ENCODE measurements around the gene MIEF1.

MIEF1 gene

GRCh38 chr22:39478441-39478850, 23.6 kb upstream of the MIEF1 start:
- no peaks in the 10 kb centered on the region for H3K9me3 ChIP-seq
- no peak overlapping the region for H3K4me3 ChIP-seq (ENCODE audit: low read depth, low read length)
- peaks cover 22% of the 10 kb centered on the region for H3K4me1 ChIP-seq
- no peaks in the 10 kb centered on the region for H3K36me3 ChIP-seq
- TF ChIP-seq CTCF (IDR thresholded peaks at IDR 0.05; ENCODE audit: low read depth, low read length), result no peak
- no peaks in the 10 kb centered on the region for H3K27me3 ChIP-seq
- no peak for DNase-seq

- peaks cover 20% of the 10 kb centered on the region for H3K4me1 ChIP-seq
- no peak for TF ChIP-seq CTCF (IDR thresholded peaks at IDR 0.05; ENCODE audit: low read depth, low read length)
Measured at GRCh38 chr22:39479254-39479653, 22.8 kb upstream of the MIEF1 start.

GRCh38 chr22:39480557-39480956, 21.5 kb upstream of the MIEF1 start:
- no peak for TF ChIP-seq CTCF (IDR thresholded peaks at IDR 0.05; ENCODE audit: low read depth, low read length)
- no peaks in the 10 kb centered on the region for H3K36me3 ChIP-seq
- DNase-seq, result no peak
- H3K27me3 ChIP-seq, result no peaks in the 10 kb centered on the region
- no peak overlapping the region for H3K4me3 ChIP-seq (ENCODE audit: low read depth, low read length)
- no peaks in the 10 kb centered on the region for H3K9me3 ChIP-seq
- H3K4me1 ChIP-seq, result peaks cover 7% of the 10 kb centered on the region

More at GRCh38 chr22:39479254-39479653, 22.8 kb upstream of the MIEF1 start:
- Histone ChIP-seq H3K36me3 (no peaks in the 10 kb centered on the region), H3K9me3 (no peaks in the 10 kb centered on the region), H3K27me3 (no peaks in the 10 kb centered on the region), H3K4me3 (ENCODE audit: low read depth, low read length) (no peak overlapping the region)
- no peak for DNase-seq

- Histone ChIP-seq H3K27me3 (no peaks in the 10 kb centered on the region), H3K36me3 (no peaks in the 10 kb centered on the region), H3K4me1 (peaks cover 2% of the 10 kb centered on the region; the same call in 1 of the 2 replicates), H3K4me3 (ENCODE audit: low read depth, low read length) (no peak overlapping the region), H3K9me3 (no peaks in the 10 kb centered on the region)
- TF ChIP-seq CTCF (IDR thresholded peaks at IDR 0.05; ENCODE audit: low read depth, low read length), result no peak
- no peak for DNase-seq
Measured at GRCh38 chr22:39481054-39481453, 21.0 kb upstream of the MIEF1 start.

- H3K27me3 ChIP-seq, result no peaks in the 10 kb centered on the region
- no peak for DNase-seq
- TF ChIP-seq CTCF (IDR thresholded peaks at IDR 0.05; ENCODE audit: low read depth, low read length), result no peak
- no peaks in the 10 kb centered on the region for H3K4me1 ChIP-seq
- no peaks in the 10 kb centered on the region for H3K9me3 ChIP-seq
- no peaks in the 10 kb centered on the region for H3K36me3 ChIP-seq
- no peak overlapping the region for H3K4me3 ChIP-seq (ENCODE audit: low read depth, low read length)
Measured at GRCh38 chr22:39481595-39481994, 20.5 kb upstream of the MIEF1 start.

GRCh38 chr22:39482768-39483167, 19.3 kb upstream of the MIEF1 start:
- DNase-seq, result no peak
- Histone ChIP-seq H3K27me3 (no peaks in the 10 kb centered on the region), H3K4me1 (no peaks in the 10 kb centered on the region), H3K36me3 (no peaks in the 10 kb centered on the region), H3K9me3 (no peaks in the 10 kb centered on the region), H3K4me3 (ENCODE audit: low read depth, low read length) (no peak overlapping the region)
- TF ChIP-seq CTCF (IDR thresholded peaks at IDR 0.05; ENCODE audit: low read depth, low read length), result no peak
